ENCODE measurements around the gene THBS2.
"Not testable (repeated sequence)": the region's sequence is repeated elsewhere in the genome, so short reads cannot be mapped to it uniquely, and the experiment has no call there.

Gene THBS2

GRCh38 chr6:169205176-169206160, 48.2 kb downstream of the THBS2 start:
- no peak for DNase-seq

- DNase-seq: no peak
These were observed 49.5 kb downstream of the THBS2 start for GRCh38 chr6:169204167-169204566.

GRCh38 chr6:169201985-169202384, 51.7 kb downstream of the THBS2 start:
- no peak for DNase-seq

- no peak for DNase-seq
These were observed 52.6 kb downstream of the THBS2 start for GRCh38 chr6:169200893-169201514.

GRCh38 chr6:169199625-169200335, 53.9 kb downstream of the THBS2 start:
- no peak for DNase-seq

GRCh38 chr6:169198885-169199284, 54.8 kb downstream of the THBS2 start:
- DNase-seq: no peak

- DNase-seq: not testable (repeated sequence)
These were observed 55.7 kb downstream of the THBS2 start for GRCh38 chr6:169197929-169198328.

GRCh38 chr6:169196279-169196678, 57.4 kb downstream of the THBS2 start:
- DNase-seq: not testable (repeated sequence)

- no peak for DNase-seq
These were observed 58.9 kb downstream of the THBS2 start for GRCh38 chr6:169194737-169195136.

GRCh38 chr6:169190970-169191369, 62.7 kb downstream of the THBS2 start:
- no peak for DNase-seq

- DNase-seq: no peak
These were observed 63.5 kb downstream of the THBS2 start for GRCh38 chr6:169190144-169190584.

- DNase-seq: no peak
These were observed 64.0 kb downstream of the THBS2 start for GRCh38 chr6:169189686-169190085.

GRCh38 chr6:169189182-169189581, 64.5 kb downstream of the THBS2 start:
- no peak for DNase-seq

GRCh38 chr6:169188475-169188874, 65.2 kb downstream of the THBS2 start:
- no peak for DNase-seq

- DNase-seq: no peak
These were observed 65.6 kb downstream of the THBS2 start for GRCh38 chr6:169188051-169188470.

- DNase-seq: no peak
These were observed 67.0 kb downstream of the THBS2 start for GRCh38 chr6:169186496-169187169.

GRCh38 chr6:169185692-169186485, 67.8 kb downstream of the THBS2 start:
- no peak for DNase-seq

- DNase-seq: no peak
These were observed 68.6 kb downstream of the THBS2 start for GRCh38 chr6:169185011-169185521.

- no peak for DNase-seq
These were observed 69.2 kb downstream of the THBS2 start for GRCh38 chr6:169184419-169184818.

GRCh38 chr6:169183233-169183632, 70.4 kb downstream of the THBS2 start:
- no peak for DNase-seq

- DNase-seq: not testable (repeated sequence)
These were observed 73.8 kb downstream of the THBS2 start for GRCh38 chr6:169179831-169180230.
